Right renal pelvis (tissue), 4 donors: ENCODE data around the gene ZFHX3. TPM values are rescaled to one million over a fixed set of nuclear protein-coding genes. Genes with fewer than 3 reads are reported as not detected.
"Not testable (repeated sequence)": the region's sequence is repeated elsewhere in the genome, so short reads cannot be mapped to it uniquely, and the experiment has no call there.

Source experiments
- DNase-seq, 4 donors: peaks; one replicate each; pipeline ENCODE4 v3.0.0-alpha.2; 2013; ENCODE audit warnings: low read depth in 4 of 4, low spot score in 3 of 4, missing footprints in 1 of 4
- polyA plus RNA-seq, 4 donors: library from polyadenylated mRNA; unstranded; fragments of 120-200 nt; gene quantifications; one replicate each; pipeline ENCODE4 v1.2.1, GENCODE V29; 2013; ENCODE audit not compliant: insufficient read length in 4 of 4

ZFHX3 gene
- polyA plus RNA-seq, 4 donors = 18.0 to 22.2 (median 19.4) TPM

GRCh38 chr16:73025151-73025855 is 22.6 kb downstream of the ZFHX3 start:
- no peak for DNase-seq

GRCh38 chr16:73024571-73025105 is 23.3 kb downstream of the ZFHX3 start:
- DNase-seq = no peak

GRCh38 chr16:73023752-73024570 is 24.0 kb downstream of the ZFHX3 start:
- no peak for DNase-seq

- DNase-seq = no peak
Observed at GRCh38 chr16:73023320-73023719, 24.6 kb downstream of the ZFHX3 start.

GRCh38 chr16:73022534-73022933 is 25.4 kb downstream of the ZFHX3 start:
- no peak for DNase-seq

GRCh38 chr16:73021866-73022495 is 25.9 kb downstream of the ZFHX3 start:
- no peak for DNase-seq

GRCh38 chr16:73020409-73020884 is 27.5 kb downstream of the ZFHX3 start:
- no peak for DNase-seq

- DNase-seq = no peak
Observed at GRCh38 chr16:73019457-73020362, 28.2 kb downstream of the ZFHX3 start.

- DNase-seq = no peak
Observed at GRCh38 chr16:73018821-73019456, 29.0 kb downstream of the ZFHX3 start.

GRCh38 chr16:73017321-73017720 is 30.6 kb downstream of the ZFHX3 start:
- DNase-seq = no peak

GRCh38 chr16:73016488-73016830 is 31.5 kb downstream of the ZFHX3 start:
- no peak for DNase-seq

GRCh38 chr16:73015612-73016487 is 32.1 kb downstream of the ZFHX3 start:
- no peak for DNase-seq

GRCh38 chr16:73014768-73015167 is 33.2 kb downstream of the ZFHX3 start:
- no peak for DNase-seq

GRCh38 chr16:73013974-73014373 is 34.0 kb downstream of the ZFHX3 start:
- no peak for DNase-seq

- no peak for DNase-seq
Observed at GRCh38 chr16:73012341-73012740, 35.6 kb downstream of the ZFHX3 start.

GRCh38 chr16:73011926-73012325 is 36.0 kb downstream of the ZFHX3 start:
- DNase-seq = no peak

- DNase-seq = no peak
Observed at GRCh38 chr16:73010150-73010676, 37.7 kb downstream of the ZFHX3 start.

- DNase-seq = not testable (repeated sequence)
Observed at GRCh38 chr16:73009710-73010109, 38.2 kb downstream of the ZFHX3 start.
